H9 (cell line): Measurements from ENCODE around the gene B9D1. TPM values are rescaled to one million over a fixed set of nuclear protein-coding genes. Genes with fewer than 3 reads are reported as not detected.

Experiments
- DNase-seq: peaks from one replicate; pipeline ENCODE4 v3.0.0-alpha.2; 2017
- H2AFZ ChIP-seq: one replicate; pipeline ENCODE4 v1.6.1; 2013; ENCODE audit warnings: mild to moderate bottlenecking, low read length, control low read depth, moderate library complexity
- H2AK5ac ChIP-seq: 2 replicates; pipeline ENCODE4 v1.6.1; 2013; ENCODE audit warnings: low read length, control low read depth, mixed read lengths; ENCODE audit not compliant: insufficient read length
- H2BK120ac ChIP-seq: one replicate; pipeline ENCODE4 v1.6.1; 2013; ENCODE audit warnings: low read depth, mild to moderate bottlenecking, low read length, control low read depth, inconsistent platforms; ENCODE audit not compliant: poor library complexity, severe bottlenecking
- H2BK12ac ChIP-seq: 2 replicates; pipeline ENCODE4 v1.6.1; 2013; ENCODE audit warnings: low read length, control low read depth, mixed read lengths, low read depth; ENCODE audit not compliant: insufficient read length
- H2BK15ac ChIP-seq: 2 replicates; pipeline ENCODE4 v1.6.1; 2013; ENCODE audit warnings: low read depth, low read length, control low read depth
- H2BK20ac ChIP-seq: one replicate; pipeline ENCODE4 v1.6.1; 2013; ENCODE audit warnings: low read depth, mild to moderate bottlenecking, low read length, control low read depth, inconsistent platforms; ENCODE audit not compliant: poor library complexity, severe bottlenecking
- H2BK5ac ChIP-seq: 2 replicates; pipeline ENCODE4 v1.6.1; 2013; ENCODE audit warnings: low read length, control low read depth, mixed read lengths; ENCODE audit not compliant: insufficient read length
- H3K14ac ChIP-seq: 2 replicates; pipeline ENCODE4 v1.6.1; 2013; ENCODE audit warnings: low read length, control low read depth; ENCODE audit not compliant: insufficient read depth
- H3K18ac ChIP-seq: 2 replicates; pipeline ENCODE4 v1.6.1; 2013; ENCODE audit warnings: low read depth, mild to moderate bottlenecking, mixed read lengths, low read length, control low read depth; ENCODE audit not compliant: insufficient read length
- H3K23ac ChIP-seq: 2 replicates; pipeline ENCODE4 v1.6.1; 2013; ENCODE audit warnings: low read length, control low read depth, mixed read lengths, low read depth; ENCODE audit not compliant: insufficient read length
- H3K23me2 ChIP-seq: 2 replicates; pipeline ENCODE4 v1.6.1; 2013; ENCODE audit warnings: low read depth, mild to moderate bottlenecking, mixed read lengths, low read length, control low read depth; ENCODE audit not compliant: insufficient read length, poor library complexity, severe bottlenecking
- H3K27ac ChIP-seq: 2 replicates; pipeline ENCODE4 v1.5.1; 2013; ENCODE audit warnings: low read length, control low read depth, mixed read lengths, low read depth; ENCODE audit not compliant: insufficient read length
- H3K27me3 ChIP-seq: 2 replicates; pipeline ENCODE4 v1.6.1; 2013; ENCODE audit warnings: low read length, control low read depth, inconsistent platforms; ENCODE audit not compliant: insufficient read depth
- H3K4ac ChIP-seq: 2 replicates; pipeline ENCODE4 v1.6.1; 2013; ENCODE audit warnings: low read depth, mild to moderate bottlenecking, control low read depth, inconsistent platforms, low read length, moderate library complexity
- H3K4me1 ChIP-seq: 2 replicates; pipeline ENCODE4 v1.6.1; 2013; ENCODE audit warnings: low read length, control low read depth, inconsistent platforms; ENCODE audit not compliant: insufficient read depth
- H3K4me2 ChIP-seq: 2 replicates; pipeline ENCODE4 v1.6.1; 2013; ENCODE audit warnings: low read length, control low read depth, mixed read lengths; ENCODE audit not compliant: insufficient read length, insufficient read depth
- H3K56ac ChIP-seq: 2 replicates; pipeline ENCODE4 v1.6.1; 2013; ENCODE audit warnings: low read depth, mild to moderate bottlenecking, mixed read lengths, low read length, control low read depth; ENCODE audit not compliant: insufficient read length
- H3K79me1 ChIP-seq: 2 replicates; pipeline ENCODE4 v1.6.1; 2013; ENCODE audit warnings: low read depth, mild to moderate bottlenecking, moderate library complexity, low read length, control low read depth, inconsistent platforms; ENCODE audit not compliant: insufficient read depth, poor library complexity, severe bottlenecking
- H3K79me2 ChIP-seq: 2 replicates; pipeline ENCODE4 v1.6.1; 2013; ENCODE audit warnings: low read length, control low read depth, inconsistent platforms; ENCODE audit not compliant: insufficient read depth
- H3K9ac ChIP-seq: 2 replicates; pipeline ENCODE4 v1.6.1; 2013; ENCODE audit warnings: low read length, control low read depth, mixed read lengths; ENCODE audit not compliant: insufficient read length; ENCODE audit errors: extremely low read depth
- H3K9me3 ChIP-seq: one replicate; pipeline ENCODE4 v1.6.1; 2013; ENCODE audit warnings: low read depth, low read length, inconsistent platforms; ENCODE audit not compliant: control insufficient read depth
- H3T11ph ChIP-seq: one replicate; pipeline ENCODE4 v1.6.1; 2013; ENCODE audit warnings: mild to moderate bottlenecking, low read length, control low read depth, inconsistent platforms
- H4K20me1 ChIP-seq: one replicate; pipeline ENCODE4 v1.6.1; 2013; ENCODE audit not compliant: control insufficient read depth, insufficient read length, insufficient read depth
- H4K5ac ChIP-seq: 2 replicates; pipeline ENCODE4 v1.6.1; 2013; ENCODE audit warnings: low read depth, mild to moderate bottlenecking, mixed read lengths, low read length, control low read depth; ENCODE audit not compliant: insufficient read length
- H4K8ac ChIP-seq: replicated peaks from 2 replicates; pipeline ENCODE4 v1.6.1; 2013; ENCODE audit warnings: low read length, control low read depth, mixed read lengths, low read depth; ENCODE audit not compliant: insufficient read length
- H4K91ac ChIP-seq: 2 replicates; pipeline ENCODE4 v1.6.1; 2013; ENCODE audit warnings: low read depth, mild to moderate bottlenecking, moderate library complexity, mixed read lengths, low read length, control low read depth; ENCODE audit not compliant: insufficient read length
- H3K27ac Mint-ChIP-seq, 3 experiments: 2 replicates in 2 of 3; 3 replicates in 1 of 3; pipeline ENCODE4 v1.8.0; 2020 to 2021; ENCODE audit warnings: mixed read lengths in 3 of 3, mild to moderate bottlenecking in 1 of 3, moderate library complexity in 1 of 3
- H3K27me3 Mint-ChIP-seq: 2 replicates; pipeline ENCODE4 v1.8.0; 2021; ENCODE audit warnings: low read depth, mild to moderate bottlenecking, moderate library complexity, mixed read lengths
- H3K36me3 Mint-ChIP-seq, 3 experiments: 2 replicates in 2 of 3; 3 replicates in 1 of 3; pipeline ENCODE4 v1.8.0; 2020 to 2021; ENCODE audit warnings: low read depth in 3 of 3, mixed read lengths in 3 of 3; ENCODE audit not compliant: insufficient read depth in 1 of 3
- H3K4me1 Mint-ChIP-seq, 2 experiments: 2 replicates each; pipeline ENCODE4 v1.8.0; 2020; ENCODE audit warnings: mixed read lengths in 2 of 2
- H3K4me3 Mint-ChIP-seq, 2 experiments: 2 replicates in 1 of 2; 3 replicates in 1 of 2; pipeline ENCODE4 v1.8.0; 2020 to 2021; ENCODE audit warnings: mild to moderate bottlenecking in 2 of 2, mixed read lengths in 2 of 2, moderate library complexity in 1 of 2
- H3K9me3 Mint-ChIP-seq, 2 experiments: 2 replicates in 1 of 2; 3 replicates in 1 of 2; pipeline ENCODE4 v1.8.0; 2020; ENCODE audit warnings: mild to moderate bottlenecking in 2 of 2, mixed read lengths in 2 of 2, moderate library complexity in 1 of 2
- CTCF ChIP-seq: fragments of 200-600 bp; sonication (generic); conservative IDR thresholded peaks from 3 replicates; pipeline ENCODE4 v1.8.0; 2021; ENCODE audit warnings: antibody characterized with exemption, mild to moderate bottlenecking
- WGBS: extraction: QIAGEN DNeasy Blood & Tissue Kit; methylation state at CpG from one replicate; pipeline ENCODE4 v1.1.7; 2013; ENCODE audit warnings: missing lambda C conversion rate, low lambda C conversion rate, mixed read lengths; ENCODE audit not compliant: insufficient read length; ENCODE audit errors: extremely low coverage; 5-methylcytosine and 5-hydroxymethylcytosine counted together
- total RNA-seq: library from RNA; stranded (reverse); gene quantifications from 2 replicates; pipeline ENCODE4 v1.2.1, GENCODE V29; 2021

B9D1 gene
- total RNA-seq, 1 experiment from 2014 or later, result 30.4 TPM

GRCh38 chr17:19311421-19312215 lies 50.9 kb downstream of the B9D1 start:
- H3K9me3 ChIP-seq, result no peaks in the 10 kb centered on the region
- WGBS, result no CpG with 5 or more reads among the region's 6 CpGs
- no peaks in the 10 kb centered on the region for H3K27me3 ChIP-seq
- H4K20me1 ChIP-seq, result peaks cover 2% of the 10 kb centered on the region
- Mint-ChIP-seq H3K36me3 (peaks cover 15 to 66% (median 40%) of the 10 kb centered on the region in 3 experiments; a peak in 6 of 7 replicates), H3K27ac (no peak overlapping the region), H3K27me3 (no peaks in the 10 kb centered on the region), H3K4me3 (no peak overlapping the region), H3K9me3 (no peaks in the 10 kb centered on the region), H3K4me1 (peaks cover 15 to 21% of the 10 kb centered on the region in 2 experiments)
- no peak overlapping the region for H3K18ac ChIP-seq
- H3K79me2 ChIP-seq, result no peaks in the 10 kb centered on the region
- no peak overlapping the region for H2AFZ ChIP-seq
- H3K23ac ChIP-seq, result no peak overlapping the region
- no peak overlapping the region for H2BK5ac ChIP-seq
- H2BK12ac ChIP-seq, result no peak overlapping the region
- H3K4ac ChIP-seq, result no peak overlapping the region
- H3K4me2 ChIP-seq, result no peak overlapping the region
- H2BK20ac ChIP-seq, result no peak overlapping the region
- H2AK5ac ChIP-seq, result no peak overlapping the region
- no peaks in the 10 kb centered on the region for H3K79me1 ChIP-seq
- H3K4me1 ChIP-seq, result peaks cover under 1% of the 10 kb centered on the region
- TF ChIP-seq CTCF, result no peak
- H2BK120ac ChIP-seq, result no peak overlapping the region
- H3K27ac ChIP-seq, result no peak overlapping the region
- no peak overlapping the region for H4K5ac ChIP-seq
- H4K8ac ChIP-seq, result no peak overlapping the region
- no peak overlapping the region for H3K14ac ChIP-seq
- H3T11ph ChIP-seq, result no peak overlapping the region
- no peak for DNase-seq
- H3K56ac ChIP-seq, result no peak overlapping the region
- H3K23me2 ChIP-seq, result no peaks in the 10 kb centered on the region
- H3K9ac ChIP-seq, result no peak overlapping the region
- no peak overlapping the region for H4K91ac ChIP-seq
- no peak overlapping the region for H2BK15ac ChIP-seq
